Stomach (tissue), 9 donors: ENCODE data around the gene ZGLP1. TPM values are rescaled to one million over a fixed set of nuclear protein-coding genes. Genes with fewer than 3 reads are reported as not detected.
A peak's percentile ranks its signal among the peaks of the same experiment; 100 is the strongest.

ENCODE experiments used
- DNase-seq, 2 donors: peaks; one replicate each; pipeline versions ENCODE4 v3.0.0 to v3.0.0-alpha.2; 2013 to 2019
- H3K27ac ChIP-seq, 5 donors: fragments of 200-600 bp in 4 of 5; sonication (generic) in 4 of 5; one replicate each; pipeline ENCODE4 v1.5.1; 2013 to 2019; ENCODE audit warnings: mild to moderate bottlenecking in 1 of 5, moderate library complexity in 1 of 5
- H3K27me3 ChIP-seq, 3 donors: fragments of 200-600 bp; sonication (generic); one replicate each; pipeline ENCODE4 v1.5.1; 2017 to 2019; ENCODE audit warnings: mixed run types in 1 of 3
- H3K36me3 ChIP-seq, 4 donors: fragments of 200-600 bp; sonication (generic); 1 replicate in 3 of 4; 2 replicates in 1 of 4; pipeline ENCODE4 v1.5.1; 2016 to 2019
- H3K4me1 ChIP-seq, 4 donors: fragments of 200-600 bp; sonication (generic); one replicate each; pipeline ENCODE4 v1.5.1; 2016 to 2019
- H3K4me3 ChIP-seq, 4 donors: fragments of 200-600 bp; sonication (generic) in 3 of 4; one replicate each; pipeline ENCODE4 v1.5.1; 2016 to 2019; ENCODE audit warnings: mild to moderate bottlenecking in 1 of 4
- H3K9me3 ChIP-seq, 4 donors: fragments of 200-600 bp; sonication (generic); one replicate each; pipeline ENCODE4 v1.5.1; 2016 to 2019
- EP300 ChIP-seq: sonication (generic); formaldehyde crosslinking; IDR thresholded peaks from one replicate; pipeline ENCODE4 v1.6.1; 2017; ENCODE audit warnings: antibody characterized with exemption
- POLR2A ChIP-seq, 4 donors: fragments of 450-650 bp; IDR thresholded peaks; one replicate each; pipeline ENCODE4 v1.6.1; 2016; ENCODE audit warnings: antibody characterized with exemption in 4 of 4, control low read depth in 2 of 4, mild to moderate bottlenecking in 1 of 4, moderate library complexity in 1 of 4
- POLR2AphosphoS5 ChIP-seq, 3 donors: sonication (generic); formaldehyde crosslinking; IDR thresholded peaks; one replicate each; pipeline ENCODE4 v1.6.1; 2016; ENCODE audit warnings: antibody characterized with exemption in 3 of 3
- WGBS, 5 donors: extraction: QIAGEN DNeasy Blood & Tissue Kit in 3 of 5; methylation state at CpG; one replicate each; pipeline versions ENCODE4 v1.1.5 to v1.1.7; 2013 to 2018; 5-methylcytosine and 5-hydroxymethylcytosine counted together
- intact Hi-C: fragments of 100-400 bp; cut with DNase I; formaldehyde crosslinking; loops from one replicate; pipeline ENCODE4 v1.15.1; 2023; ENCODE audit warnings: low total_unique reads
- polyA plus RNA-seq, 3 donors: library from polyadenylated mRNA; stranded (reverse); fragments of 200-250 nt; gene quantifications; one replicate each; pipeline ENCODE4 v1.2.3, GENCODE V29; 2013
- total RNA-seq, 5 donors: library from RNA; depleted of rRNA; stranded (reverse); fragments of >200 nt; gene quantifications; one replicate each; pipeline versions ENCODE4 v1.1.0 to v1.2.3, GENCODE V29; 2014 to 2016
- TF ChIP-seq, protein P1 (sequence below), 7 experiments: fragments of 450-650 bp in 4 of 7; fragments of 200-600 bp in 3 of 7; sonication (generic) in 3 of 7; IDR thresholded peaks; one replicate each; pipeline ENCODE4 v1.5.1; 2016 to 2019; ENCODE audit warnings: antibody characterized with exemption in 7 of 7, control low read depth in 2 of 7, mild to moderate bottlenecking in 1 of 7
- donor health status: healthy with polysubstance abuse.
- donor health status: Bipolar disorder and iron deficiency.
- donor health status: healthy.

Gene ZGLP1
- total and polyA plus RNA-seq, 8 donors, result 2.2 to 8.6 (median 3.7) TPM; not detected in 3

DNA sequence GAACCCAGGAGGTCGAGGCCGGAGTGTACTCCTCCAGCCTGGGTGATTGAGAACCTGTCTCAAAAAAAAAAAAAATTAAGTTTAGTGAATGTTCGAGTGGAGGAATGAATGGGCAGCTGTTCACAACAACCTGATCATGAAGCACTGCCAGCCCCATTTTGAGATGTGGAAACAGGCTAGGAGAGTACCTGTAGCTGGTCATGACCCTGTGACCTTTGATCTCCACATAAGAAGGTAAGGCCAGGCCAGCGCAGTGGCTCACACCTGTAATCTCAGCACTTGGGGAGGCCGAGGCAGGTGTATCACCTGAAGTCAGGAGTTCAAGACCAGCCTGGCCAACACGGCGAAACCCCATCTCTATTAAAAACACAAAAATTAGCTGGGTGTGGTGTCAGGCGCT, 16.1 kb upstream of the ZGLP1 start:
- Histone ChIP-seq H3K4me1 (peaks cover 0 to 3% (median 0%) of the 10 kb centered on the region in 4 donors), H3K27ac (no peak overlapping the region), H3K36me3 (peaks cover 94 to 100% (median 99%) of the 10 kb centered on the region in 4 donors), H3K9me3 (no peaks in the 10 kb centered on the region), H3K27me3 (no peaks in the 10 kb centered on the region), H3K4me3 (no peak overlapping the region)
- 84 to 90% (median 90%) methylated on average over 8 of the region's 8 CpGs for WGBS, 5 donors
- TF ChIP-seq POLR2AphosphoS5 (IDR thresholded peaks at IDR 0.05) (no peak), POLR2A (IDR thresholded peaks at IDR 0.05) (no peak), EP300 (no peak)
- TF ChIP-seq, protein P1, sequence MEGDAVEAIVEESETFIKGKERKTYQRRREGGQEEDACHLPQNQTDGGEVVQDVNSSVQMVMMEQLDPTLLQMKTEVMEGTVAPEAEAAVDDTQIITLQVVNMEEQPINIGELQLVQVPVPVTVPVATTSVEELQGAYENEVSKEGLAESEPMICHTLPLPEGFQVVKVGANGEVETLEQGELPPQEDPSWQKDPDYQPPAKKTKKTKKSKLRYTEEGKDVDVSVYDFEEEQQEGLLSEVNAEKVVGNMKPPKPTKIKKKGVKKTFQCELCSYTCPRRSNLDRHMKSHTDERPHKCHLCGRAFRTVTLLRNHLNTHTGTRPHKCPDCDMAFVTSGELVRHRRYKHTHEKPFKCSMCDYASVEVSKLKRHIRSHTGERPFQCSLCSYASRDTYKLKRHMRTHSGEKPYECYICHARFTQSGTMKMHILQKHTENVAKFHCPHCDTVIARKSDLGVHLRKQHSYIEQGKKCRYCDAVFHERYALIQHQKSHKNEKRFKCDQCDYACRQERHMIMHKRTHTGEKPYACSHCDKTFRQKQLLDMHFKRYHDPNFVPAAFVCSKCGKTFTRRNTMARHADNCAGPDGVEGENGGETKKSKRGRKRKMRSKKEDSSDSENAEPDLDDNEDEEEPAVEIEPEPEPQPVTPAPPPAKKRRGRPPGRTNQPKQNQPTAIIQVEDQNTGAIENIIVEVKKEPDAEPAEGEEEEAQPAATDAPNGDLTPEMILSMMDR (IDR thresholded peaks at IDR 0.05), result no peak
- DNase-seq, result no peak
- intact Hi-C loops, result loop anchor here (10.0 kb wide), 1 partner anchor 49 kb away; no protein-coding TSS in a partner anchor

DNA sequence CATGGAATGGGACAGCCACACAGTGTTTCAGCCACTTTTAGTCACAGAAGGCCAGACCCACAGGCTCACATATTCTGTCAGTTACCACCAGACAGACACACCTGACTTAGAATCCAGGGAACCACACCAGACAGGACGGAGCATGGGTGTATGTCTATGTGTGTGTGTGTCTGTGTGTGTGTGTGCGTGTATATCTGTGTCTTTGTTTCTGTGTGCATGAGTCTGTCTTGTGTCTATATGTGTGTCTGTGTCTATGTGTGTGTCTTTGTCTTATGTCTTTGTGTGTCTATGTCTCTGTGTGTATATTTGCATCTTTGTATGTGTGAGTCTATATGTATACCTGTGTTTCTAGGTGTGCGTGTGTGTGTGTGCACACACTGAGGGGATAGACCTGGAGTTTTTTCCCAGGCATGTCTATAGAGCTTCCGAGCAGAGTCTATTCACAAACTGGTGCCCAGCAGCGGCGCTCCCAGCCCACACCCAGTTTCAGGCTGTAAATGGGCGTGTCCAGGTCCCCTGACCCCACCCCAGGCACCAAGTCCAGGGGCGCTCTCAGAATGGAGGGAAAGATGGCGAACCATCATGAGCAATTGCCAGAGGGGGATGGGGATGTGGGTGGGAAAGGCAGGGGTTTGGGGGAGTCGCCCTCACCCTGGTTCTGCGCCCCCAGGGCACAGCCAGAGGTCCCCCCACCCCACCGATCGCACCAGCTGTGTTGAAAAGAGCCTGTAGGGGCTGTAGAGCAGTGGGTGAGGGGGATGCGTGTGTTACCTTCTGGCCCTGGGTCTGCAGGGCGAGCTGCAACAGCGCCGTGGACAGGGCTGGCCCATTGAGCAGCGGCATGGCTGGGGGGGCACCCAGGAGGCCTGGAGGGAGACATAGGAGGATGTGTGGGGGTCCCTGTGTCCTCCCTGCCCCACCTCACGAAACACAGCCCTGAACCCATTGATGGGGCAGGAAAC, 12.5 kb upstream of the ZGLP1 start:
- no peaks in the 10 kb centered on the region for H3K4me1 ChIP-seq
- no peak overlapping the region for H3K4me3 ChIP-seq
- intact Hi-C loops, result loop anchor here (10.0 kb wide), 1 partner anchor 53 kb away; no protein-coding TSS in a partner anchor
- H3K9me3 ChIP-seq, result no peaks in the 10 kb centered on the region
- peaks cover 85 to 100% (median 100%) of the 10 kb centered on the region in 4 donors for H3K36me3 ChIP-seq
- H3K27ac ChIP-seq, result no peak overlapping the region
- DNase-seq, result peak in 1 of 2 donors; percentile 56
- H3K27me3 ChIP-seq, result no peaks in the 10 kb centered on the region
- no peak for TF ChIP-seq POLR2AphosphoS5 (IDR thresholded peaks at IDR 0.05)
- TF ChIP-seq, protein P1 (IDR thresholded peaks at IDR 0.05), result no peak
- no peak for TF ChIP-seq EP300
- no peak for TF ChIP-seq POLR2A (IDR thresholded peaks at IDR 0.05)
- 88 to 94% (median 91%) methylated on average over 16 to 19 of the region's 19 CpGs for WGBS, 5 donors

DNA sequence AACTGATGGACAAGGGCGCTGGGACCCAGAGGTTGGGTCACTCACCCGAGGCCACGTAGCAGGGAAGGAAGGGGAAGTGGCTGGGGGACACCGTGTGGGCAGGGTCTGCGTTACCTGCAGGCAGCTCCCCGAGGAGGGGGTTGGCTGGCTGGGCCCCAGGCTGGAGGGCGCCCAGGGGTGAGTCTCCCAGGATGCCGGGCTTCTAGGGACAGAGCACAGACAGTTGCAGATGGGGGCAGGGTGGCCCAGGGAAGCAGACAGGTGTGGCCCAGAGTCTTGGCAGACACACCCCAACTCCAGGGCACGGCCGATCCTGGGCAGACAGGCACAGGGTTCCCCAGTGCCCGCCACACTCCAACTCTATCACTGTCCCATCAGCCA, 11.8 kb upstream of the ZGLP1 start:
- peaks cover 79 to 100% (median 99%) of the 10 kb centered on the region in 4 donors for H3K36me3 ChIP-seq
- TF ChIP-seq, protein P1 (IDR thresholded peaks at IDR 0.05), result no peak
- TF ChIP-seq EP300 (no peak), POLR2A (IDR thresholded peaks at IDR 0.05) (no peak), POLR2AphosphoS5 (IDR thresholded peaks at IDR 0.05) (no peak)
- intact Hi-C loops, result loop anchor here (10.0 kb wide), 1 partner anchor 53 kb away; no protein-coding TSS in a partner anchor
- H3K9me3 ChIP-seq, result no peaks in the 10 kb centered on the region
- H3K27ac ChIP-seq, result no peak overlapping the region
- H3K27me3 ChIP-seq, result no peaks in the 10 kb centered on the region
- peaks cover 0 to 2% (median 1%) of the 10 kb centered on the region in 4 donors for H3K4me1 ChIP-seq
- no peak for DNase-seq
- 78 to 85% (median 83%) methylated on average over 3 to 11 of the region's 11 CpGs for WGBS, 5 donors
- no peak overlapping the region for H3K4me3 ChIP-seq

DNA sequence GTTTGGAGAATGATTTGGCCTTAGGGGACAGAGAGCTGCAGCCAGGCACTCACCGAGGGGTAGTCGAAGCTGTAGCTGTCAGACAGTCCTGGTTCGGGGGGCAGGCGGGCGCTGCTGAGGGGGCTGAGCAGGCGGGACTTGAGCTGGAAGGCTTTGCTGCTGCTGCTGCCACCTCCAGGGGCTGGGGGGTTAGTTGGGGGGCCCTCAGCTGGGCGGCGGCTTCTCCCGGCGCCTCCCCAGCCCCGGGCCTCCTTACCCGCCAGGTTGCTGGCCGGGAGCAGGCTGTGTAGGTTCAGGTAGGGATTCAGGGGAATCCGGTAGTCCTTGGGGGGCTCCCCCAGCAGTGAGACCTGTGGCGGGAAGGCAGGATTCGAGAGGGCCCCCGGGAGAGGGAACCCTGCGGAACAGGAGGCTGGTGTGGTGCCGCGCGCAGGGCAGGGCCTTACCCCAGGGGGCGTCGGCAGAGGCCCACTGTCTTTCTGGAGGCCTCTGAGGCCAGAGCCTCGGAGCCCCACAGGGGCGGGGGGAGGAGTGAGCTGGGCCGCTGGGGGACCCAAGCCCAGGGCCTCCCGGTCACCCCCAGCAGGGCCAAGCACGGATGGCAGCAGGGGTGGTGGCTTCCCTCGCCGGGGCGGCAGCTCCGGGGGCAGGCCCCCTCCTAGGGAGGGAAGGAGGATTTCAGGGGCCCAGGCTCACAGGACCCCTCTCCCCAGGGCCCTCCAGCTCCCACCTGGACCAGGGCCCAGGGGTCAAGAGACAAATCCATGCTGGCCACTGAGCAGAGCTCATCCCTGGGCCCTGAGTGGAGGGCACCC, 11.2 kb upstream of the ZGLP1 start:
- H3K27ac ChIP-seq, result no peak overlapping the region
- H3K36me3 ChIP-seq, result peaks cover 73 to 95% (median 93%) of the 10 kb centered on the region in 4 donors
- TF ChIP-seq POLR2AphosphoS5 (IDR thresholded peaks at IDR 0.05), result no peak
- no peak for TF ChIP-seq EP300
- no peak for TF ChIP-seq POLR2A (IDR thresholded peaks at IDR 0.05)
- TF ChIP-seq, protein P1 (IDR thresholded peaks at IDR 0.05), result no peak
- H3K27me3 ChIP-seq, result no peaks in the 10 kb centered on the region
- DNase-seq, result no peak
- no peaks in the 10 kb centered on the region for H3K9me3 ChIP-seq
- intact Hi-C loops, result loop anchor here (10.0 kb wide), 1 partner anchor 54 kb away; no protein-coding TSS in a partner anchor
- WGBS, 5 donors, result 91 to 98% (median 93%) methylated on average over 20 to 32 of the region's 32 CpGs
- H3K4me3 ChIP-seq, result no peak overlapping the region
- peaks cover 5 to 8% (median 7%) of the 10 kb centered on the region in 4 donors for H3K4me1 ChIP-seq
